ENCODE data around the gene BFSP1. TPM values are rescaled to one million over a fixed set of nuclear protein-coding genes. Genes with fewer than 3 reads are reported as not detected.

The BFSP1 gene
- total and polyA plus RNA-seq, 2 donors (not counting 3 experiments of a cell fraction or from before 2014, with no cell fraction given), result 3.1 to 5.2 TPM

DNA sequence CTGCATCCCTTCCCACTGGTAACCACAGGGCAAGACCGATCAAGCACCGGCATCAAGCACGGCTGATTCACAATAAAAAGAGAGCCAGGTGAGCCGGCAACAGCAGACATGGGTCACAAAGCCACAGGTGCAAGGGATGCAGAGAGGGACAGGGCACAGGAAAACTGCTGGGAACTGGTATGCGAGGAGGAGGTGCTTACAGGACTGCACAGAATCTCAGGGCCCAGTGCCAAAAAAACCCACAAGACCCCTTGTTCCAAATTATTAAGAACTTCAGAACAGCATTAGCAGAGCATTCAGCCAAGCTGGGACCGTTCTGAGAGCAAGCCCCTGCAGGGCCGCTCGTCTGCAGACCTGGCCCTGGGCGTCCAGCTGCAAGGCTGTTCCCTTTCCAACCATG lies 35.4 kb downstream of the BFSP1 start:
- no peak for TF ChIP-seq MYC (IDR thresholded peaks at IDR 0.05; ENCODE audit: low read depth, low read length)
- no peak overlapping the region for H3K4me2 ChIP-seq (ENCODE audit: insufficient read depth, low read length)
- H3K9ac ChIP-seq (replicated peaks; ENCODE audit: extremely low read depth, insufficient read depth, low read length), result no peak overlapping the region
- ChIA-PET POLR2A (no interaction called here), CTCF (no interaction called here)
- no peak overlapping the region for H3K27ac ChIP-seq (ENCODE audit: insufficient read depth, low read depth, low read length)
- H3K9me1 ChIP-seq (replicated peaks; ENCODE audit: control insufficient read depth, extremely low read depth, insufficient read depth, low read length), result no peaks in the 10 kb centered on the region
- FAIRE-seq (no peak), DNase-seq (ENCODE audit: low read depth, low spot score) (no peak)
- no peak overlapping the region for H2AFZ ChIP-seq (ENCODE audit: low read depth, low read length)
- H3K9me3 ChIP-seq (replicated peaks; ENCODE audit: control insufficient read depth, insufficient read depth, low read length), result no peaks in the 10 kb centered on the region
- no peaks in the 10 kb centered on the region for H4K20me1 ChIP-seq (replicated peaks; ENCODE audit: control insufficient read depth, extremely low read depth, insufficient read depth, low read length)
- H3K79me2 ChIP-seq (ENCODE audit: control insufficient read depth, insufficient read depth, low read length), result no peaks in the 10 kb centered on the region
- no peaks in the 10 kb centered on the region for H3K36me3 ChIP-seq (ENCODE audit: control insufficient read depth in 2 of 2, extremely low read depth in 1 of 2, insufficient read depth in 2 of 2, low read length in 2 of 2)
- BruUV-seq (replicated peaks), result no TSS peak
- H3K4me3 ChIP-seq (replicated peaks in 1 of 3; ENCODE audit: insufficient read depth in 1 of 3, low read depth in 1 of 3, low read length in 3 of 3), result no peak overlapping the region
- no peaks in the 10 kb centered on the region for H3K4me1 ChIP-seq (ENCODE audit: control insufficient read depth, extremely low read depth, insufficient read depth, low read length)
- H3K27me3 ChIP-seq (ENCODE audit: control insufficient read depth in 2 of 2, insufficient read depth in 2 of 2, low read length in 2 of 2), result no peaks in the 10 kb centered on the region
- dilution Hi-C loops (cut with MboI; ENCODE audit: extremely low pct_ligation_motif_present, low sequenced_read_pairs), result no loop called here
- intact Hi-C loops (cut with micrococcal nuclease), result no loop called here

DNA sequence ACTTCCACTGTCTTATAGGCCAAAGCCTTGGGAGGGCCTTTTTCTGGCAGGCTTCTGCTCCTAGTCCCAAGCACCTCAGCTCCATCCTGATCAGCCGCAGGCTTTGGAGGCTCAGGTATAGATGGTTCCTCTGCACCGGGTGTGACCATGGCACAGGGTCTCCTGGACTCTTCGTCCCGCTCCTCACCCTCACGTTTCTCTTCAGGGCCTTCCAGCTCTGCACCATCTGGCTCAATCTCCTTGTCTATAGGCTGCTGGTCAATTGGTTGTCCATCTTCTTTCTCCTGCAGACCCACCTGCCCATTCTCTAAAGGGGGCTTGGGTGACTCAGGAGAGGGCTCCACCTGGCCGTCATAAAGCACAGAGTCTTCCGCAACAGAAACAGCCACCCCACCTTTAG lies 37.0 kb downstream of the BFSP1 start:
- DNase-seq (ENCODE audit: low read depth, low spot score) (no peak), FAIRE-seq (no peak)
- no peaks in the 10 kb centered on the region for H3K79me2 ChIP-seq (ENCODE audit: control insufficient read depth, insufficient read depth, low read length)
- intact Hi-C loops (cut with micrococcal nuclease), result no loop called here
- no peak overlapping the region for H2AFZ ChIP-seq (ENCODE audit: low read depth, low read length)
- H3K27me3 ChIP-seq (ENCODE audit: control insufficient read depth in 2 of 2, insufficient read depth in 2 of 2, low read length in 2 of 2), result no peaks in the 10 kb centered on the region
- ChIA-PET POLR2A (no interaction called here), CTCF (no interaction called here)
- no peaks in the 10 kb centered on the region for H4K20me1 ChIP-seq (replicated peaks; ENCODE audit: control insufficient read depth, extremely low read depth, insufficient read depth, low read length)
- no peaks in the 10 kb centered on the region for H3K9me1 ChIP-seq (replicated peaks; ENCODE audit: control insufficient read depth, extremely low read depth, insufficient read depth, low read length)
- no TSS peak for BruUV-seq (replicated peaks)
- no peaks in the 10 kb centered on the region for H3K4me1 ChIP-seq (ENCODE audit: control insufficient read depth, extremely low read depth, insufficient read depth, low read length)
- no peak overlapping the region for H3K4me2 ChIP-seq (ENCODE audit: insufficient read depth, low read length)
- no peak for TF ChIP-seq POLR2A (IDR thresholded peaks at IDR 0.05; ENCODE audit: low read depth, low read length)
- TF ChIP-seq, protein P1, sequence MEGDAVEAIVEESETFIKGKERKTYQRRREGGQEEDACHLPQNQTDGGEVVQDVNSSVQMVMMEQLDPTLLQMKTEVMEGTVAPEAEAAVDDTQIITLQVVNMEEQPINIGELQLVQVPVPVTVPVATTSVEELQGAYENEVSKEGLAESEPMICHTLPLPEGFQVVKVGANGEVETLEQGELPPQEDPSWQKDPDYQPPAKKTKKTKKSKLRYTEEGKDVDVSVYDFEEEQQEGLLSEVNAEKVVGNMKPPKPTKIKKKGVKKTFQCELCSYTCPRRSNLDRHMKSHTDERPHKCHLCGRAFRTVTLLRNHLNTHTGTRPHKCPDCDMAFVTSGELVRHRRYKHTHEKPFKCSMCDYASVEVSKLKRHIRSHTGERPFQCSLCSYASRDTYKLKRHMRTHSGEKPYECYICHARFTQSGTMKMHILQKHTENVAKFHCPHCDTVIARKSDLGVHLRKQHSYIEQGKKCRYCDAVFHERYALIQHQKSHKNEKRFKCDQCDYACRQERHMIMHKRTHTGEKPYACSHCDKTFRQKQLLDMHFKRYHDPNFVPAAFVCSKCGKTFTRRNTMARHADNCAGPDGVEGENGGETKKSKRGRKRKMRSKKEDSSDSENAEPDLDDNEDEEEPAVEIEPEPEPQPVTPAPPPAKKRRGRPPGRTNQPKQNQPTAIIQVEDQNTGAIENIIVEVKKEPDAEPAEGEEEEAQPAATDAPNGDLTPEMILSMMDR (IDR thresholded peaks at IDR 0.05; ENCODE audit: extremely low read depth in 1 of 2, insufficient read depth in 1 of 2, low read depth in 1 of 2, low read length in 2 of 2), result no peak
- TF ChIP-seq, protein P2, sequence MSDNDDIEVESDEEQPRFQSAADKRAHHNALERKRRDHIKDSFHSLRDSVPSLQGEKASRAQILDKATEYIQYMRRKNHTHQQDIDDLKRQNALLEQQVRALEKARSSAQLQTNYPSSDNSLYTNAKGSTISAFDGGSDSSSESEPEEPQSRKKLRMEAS (IDR thresholded peaks at IDR 0.05; ENCODE audit: insufficient read depth, insufficient read length), result no peak
- no peak for TF ChIP-seq POLR2AphosphoS5 (IDR thresholded peaks at IDR 0.05; ENCODE audit: insufficient read depth, low read depth, low read length)
- TF ChIP-seq FOS (IDR thresholded peaks at IDR 0.05; ENCODE audit: borderline replicate concordance, insufficient read depth, low read length), result no peak
- no peak for TF ChIP-seq EZH2 (IDR thresholded peaks at IDR 0.05; ENCODE audit: borderline replicate concordance, low read depth, low read length, severe bottlenecking)
- no peak for TF ChIP-seq GATA2 (IDR thresholded peaks at IDR 0.05; ENCODE audit: insufficient read depth, insufficient read length, low read depth, low read length)
- TF ChIP-seq JUN (IDR thresholded peaks at IDR 0.05; ENCODE audit: borderline replicate concordance, insufficient read depth, insufficient read length, low read depth), result no peak
- TF ChIP-seq MYC (IDR thresholded peaks at IDR 0.05; ENCODE audit: low read depth, low read length), result no peak
- H3K27ac ChIP-seq (ENCODE audit: insufficient read depth, low read depth, low read length), result no peak overlapping the region
- H3K4me3 ChIP-seq (replicated peaks in 1 of 3; ENCODE audit: insufficient read depth in 1 of 3, low read depth in 1 of 3, low read length in 3 of 3), result no peak overlapping the region
- no peaks in the 10 kb centered on the region for H3K9me3 ChIP-seq (replicated peaks; ENCODE audit: control insufficient read depth, insufficient read depth, low read length)
- H3K36me3 ChIP-seq (ENCODE audit: control insufficient read depth in 2 of 2, extremely low read depth in 1 of 2, insufficient read depth in 2 of 2, low read length in 2 of 2), result no peaks in the 10 kb centered on the region
- dilution Hi-C loops (cut with MboI; ENCODE audit: extremely low pct_ligation_motif_present, low sequenced_read_pairs), result no loop called here
- no peak overlapping the region for H3K9ac ChIP-seq (replicated peaks; ENCODE audit: extremely low read depth, insufficient read depth, low read length)

Data from endothelial cell of umbilical vein (primary cell).